Psoas muscle (tissue), 8 donors: ENCODE measurements around the gene LRRC37A. TPM values are rescaled to one million over a fixed set of nuclear protein-coding genes. Genes with fewer than 3 reads are reported as not detected.
A peak's percentile ranks its signal among the peaks of the same experiment; 100 is the strongest.
"Not testable (repeated sequence)": the region's sequence is repeated elsewhere in the genome, so short reads cannot be mapped to it uniquely, and the experiment has no call there.

Source experiments
- ATAC-seq, 4 donors: fragments of 200-7000 bp; cut with Tn5 transposase; one replicate each; pipeline ENCODE4 v1.9.1; 2020; ENCODE audit warnings: moderate library complexity in 3 of 4, mild to moderate bottlenecking in 2 of 4
- DNase-seq, 2 donors: peaks; one replicate each; pipeline ENCODE4 v3.0.0-alpha.2; 2020
- H3K27ac ChIP-seq: fragments of 200-600 bp; one replicate; pipeline ENCODE4 v1.8.0; 2022
- H3K27me3 ChIP-seq, 3 donors: fragments of 200-600 bp in 1 of 3; one replicate each; pipeline versions ENCODE4 v1.6.1 to v1.8.0; 2013 to 2022; ENCODE audit warnings: low read length in 2 of 3, mild to moderate bottlenecking in 2 of 3, moderate library complexity in 1 of 3; ENCODE audit not compliant: insufficient read depth in 3 of 3
- H3K36me3 ChIP-seq, 2 donors: fragments of 200-600 bp in 1 of 2; one replicate each; pipeline versions ENCODE4 v1.6.1 to v1.8.0; 2013 to 2022; ENCODE audit warnings: low read depth in 1 of 2, mild to moderate bottlenecking in 1 of 2, moderate library complexity in 1 of 2; ENCODE audit not compliant: insufficient read depth in 1 of 2
- H3K4me1 ChIP-seq: fragments of 200-600 bp; one replicate; pipeline ENCODE4 v1.8.0; 2022
- H3K4me3 ChIP-seq: fragments of 200-600 bp; one replicate; pipeline ENCODE4 v1.8.0; 2022; ENCODE audit warnings: mild to moderate bottlenecking
- H3K9me3 ChIP-seq: fragments of 200-600 bp; one replicate; pipeline ENCODE4 v1.8.0; 2022
- WGBS, 3 donors: extraction: QIAGEN DNeasy Blood & Tissue Kit; methylation state at CpG; one replicate each; pipeline versions ENCODE4 v1.1.6 to v1.1.7; 2013; 5-methylcytosine and 5-hydroxymethylcytosine counted together
- intact Hi-C, 2 donors: fragments of 100-400 bp; cut with DNase I; formaldehyde crosslinking; loops; one replicate each; pipeline versions ENCODE4 v1.11.0 to v1.14.2; 2022
- polyA plus RNA-seq, 3 donors: library from polyadenylated mRNA; stranded (reverse); fragments of 200-250 nt; gene quantifications; one replicate each; pipeline ENCODE4 v1.2.3, GENCODE V29; 2013
- total RNA-seq, 4 donors: library from RNA; stranded (reverse); fragmentation: NEBNext Ultra II Directional in 2 of 4; extraction: Animal tissue kit (Norgen Biotek cat#: 25700) in 2 of 4; gene quantifications; one replicate each; pipeline versions ENCODE4 v1.2.1 to v1.2.4, GENCODE V29; 2021 to 2023
- TF ChIP-seq, protein P1 (sequence below): fragments of 200-600 bp; IDR thresholded peaks from one replicate; pipeline ENCODE4 v1.8.0; 2022; ENCODE audit warnings: antibody characterized with exemption
- donor health status: healthy with polysubstance abuse.
- donor health status: DM: no; HTN: no; CAD: no; lungs with moderate emphysema.
- donor health status: Bipolar disorder and iron deficiency.
- donor health status: healthy.
- donor health status: DM: yes; HTN: yes; CAD: no.
- donor health status: DM: no; HTN: no; CAD: no.
- donor health status: DM: no; HTN: no; CAD: no.
- donor health status: DM: yes; HTN: yes; CAD: no.

The LRRC37A gene
- total and polyA plus RNA-seq, 7 donors: 0.17 to 3.0 (median 0.84) TPM

- intact Hi-C loops, DNase-seq, H3K4me1 ChIP-seq, H3K36me3 ChIP-seq, H3K27me3 ChIP-seq, H3K4me3 ChIP-seq, H3K9me3 ChIP-seq, H3K27ac ChIP-seq: not testable (repeated sequence)
- peak; percentile 82 to 92 (median 88) for ATAC-seq
- WGBS, 3 donors: 1 to 3% (median 1%) methylated on average over 3 of the region's 3 CpGs
- TF ChIP-seq, protein P1, sequence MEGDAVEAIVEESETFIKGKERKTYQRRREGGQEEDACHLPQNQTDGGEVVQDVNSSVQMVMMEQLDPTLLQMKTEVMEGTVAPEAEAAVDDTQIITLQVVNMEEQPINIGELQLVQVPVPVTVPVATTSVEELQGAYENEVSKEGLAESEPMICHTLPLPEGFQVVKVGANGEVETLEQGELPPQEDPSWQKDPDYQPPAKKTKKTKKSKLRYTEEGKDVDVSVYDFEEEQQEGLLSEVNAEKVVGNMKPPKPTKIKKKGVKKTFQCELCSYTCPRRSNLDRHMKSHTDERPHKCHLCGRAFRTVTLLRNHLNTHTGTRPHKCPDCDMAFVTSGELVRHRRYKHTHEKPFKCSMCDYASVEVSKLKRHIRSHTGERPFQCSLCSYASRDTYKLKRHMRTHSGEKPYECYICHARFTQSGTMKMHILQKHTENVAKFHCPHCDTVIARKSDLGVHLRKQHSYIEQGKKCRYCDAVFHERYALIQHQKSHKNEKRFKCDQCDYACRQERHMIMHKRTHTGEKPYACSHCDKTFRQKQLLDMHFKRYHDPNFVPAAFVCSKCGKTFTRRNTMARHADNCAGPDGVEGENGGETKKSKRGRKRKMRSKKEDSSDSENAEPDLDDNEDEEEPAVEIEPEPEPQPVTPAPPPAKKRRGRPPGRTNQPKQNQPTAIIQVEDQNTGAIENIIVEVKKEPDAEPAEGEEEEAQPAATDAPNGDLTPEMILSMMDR: peak; percentile 81
These were observed 8.1 kb upstream of the LRRC37A start for GRCh38 chr17:46286764-46287221.

DNA sequence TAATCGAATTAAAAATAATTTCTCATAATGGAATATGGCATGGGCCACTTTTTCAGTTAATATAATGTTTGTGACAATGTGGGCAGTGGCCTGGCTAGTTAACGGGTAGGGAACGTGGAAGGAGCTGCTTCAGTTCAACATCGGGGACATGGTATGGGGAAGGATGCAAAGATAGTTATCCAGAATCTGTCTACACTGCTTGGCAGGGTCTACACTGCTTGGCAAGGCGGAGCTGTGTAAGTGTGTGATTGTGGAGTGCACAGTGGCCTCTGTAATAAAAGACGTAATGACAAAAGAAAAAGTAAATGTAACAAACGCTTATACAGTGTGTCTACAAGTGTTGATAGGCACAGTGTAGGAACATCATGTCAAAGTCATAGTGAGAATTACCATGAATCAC is 7.3 kb upstream of the LRRC37A start:
- ATAC-seq: peak in 3 of 4 donors; percentile 22 to 28 (median 24)
- H3K27me3 ChIP-seq, H3K36me3 ChIP-seq, H3K27ac ChIP-seq, intact Hi-C loops, DNase-seq, H3K4me3 ChIP-seq, H3K9me3 ChIP-seq, H3K4me1 ChIP-seq: not testable (repeated sequence)
- WGBS, 3 donors: 83 to 85% (median 85%) methylated on average over 7 of the region's 7 CpGs

DNA sequence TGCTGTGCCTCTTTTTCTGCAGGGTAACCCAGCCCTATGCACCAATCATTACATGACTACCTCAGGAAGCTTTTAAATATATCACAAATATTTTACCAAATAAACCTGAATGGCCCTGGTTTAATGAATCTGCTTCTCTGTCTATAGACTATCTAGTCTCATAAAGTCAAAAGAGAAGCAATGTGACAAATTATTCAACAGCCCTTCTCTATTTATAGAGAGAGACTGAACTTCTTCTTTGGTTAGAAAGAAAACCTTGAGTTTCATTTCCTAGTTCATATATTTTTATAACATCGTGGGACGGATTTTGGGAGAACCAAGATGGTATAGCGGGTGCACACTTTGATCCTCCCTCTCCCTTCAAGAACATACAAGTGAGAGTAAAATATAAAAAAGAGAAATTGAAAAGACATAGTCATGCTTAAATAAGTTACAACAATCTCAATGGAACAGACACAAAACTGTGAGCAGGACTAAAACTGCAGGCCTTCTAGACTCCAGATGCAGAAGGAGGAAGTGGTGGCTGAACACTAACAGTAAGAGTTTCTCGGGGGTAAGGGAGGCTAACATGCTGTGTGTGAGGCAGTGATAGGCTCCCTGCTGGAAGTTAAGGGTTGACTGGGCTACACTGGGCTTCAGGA is 3.9 kb upstream of the LRRC37A start:
- H3K27ac ChIP-seq, ATAC-seq, H3K4me1 ChIP-seq, H3K9me3 ChIP-seq, H3K27me3 ChIP-seq, H3K36me3 ChIP-seq, intact Hi-C loops, DNase-seq, H3K4me3 ChIP-seq: not testable (repeated sequence)
- WGBS, 3 donors: 87 to 90% (median 87%) methylated on average over 4 of the region's 4 CpGs

- H3K9me3 ChIP-seq, DNase-seq, H3K4me3 ChIP-seq, H3K27me3 ChIP-seq, intact Hi-C loops, ATAC-seq, H3K36me3 ChIP-seq, H3K4me1 ChIP-seq, H3K27ac ChIP-seq: not testable (repeated sequence)
- 91 to 97% (median 93%) methylated on average over 8 of the region's 8 CpGs for WGBS, 3 donors
These were observed 3.3 kb upstream of the LRRC37A start for GRCh38 chr17:46291618-46292017.

GRCh38 chr17:46341220-46341619 is 46.3 kb downstream of the LRRC37A start:
- intact Hi-C loops, ATAC-seq, H3K27me3 ChIP-seq, H3K4me3 ChIP-seq, H3K4me1 ChIP-seq, H3K27ac ChIP-seq, H3K9me3 ChIP-seq, H3K36me3 ChIP-seq, DNase-seq: not testable (repeated sequence)
- no CpG with 5 or more reads among the region's 19 CpGs for WGBS, 3 donors

- intact Hi-C loops, DNase-seq, H3K27me3 ChIP-seq, H3K4me1 ChIP-seq, H3K36me3 ChIP-seq, H3K4me3 ChIP-seq, H3K27ac ChIP-seq, H3K9me3 ChIP-seq: not testable (repeated sequence)
- ATAC-seq: peak; percentile 73 to 89 (median 86)
- WGBS, 3 donors: no CpG with 5 or more reads among the region's 3 CpGs
These were observed 47.2 kb downstream of the LRRC37A start for GRCh38 chr17:46342131-46342530.

- DNase-seq, H3K27me3 ChIP-seq, H3K9me3 ChIP-seq, intact Hi-C loops, H3K27ac ChIP-seq, H3K4me1 ChIP-seq, H3K36me3 ChIP-seq, H3K4me3 ChIP-seq: not testable (repeated sequence)
- peak; percentile 60 to 88 (median 82) for ATAC-seq
- no CpG with 5 or more reads among the region's 2 CpGs for WGBS, 3 donors
These were observed 53.4 kb downstream of the LRRC37A start for GRCh38 chr17:46348345-46348744.

DNA sequence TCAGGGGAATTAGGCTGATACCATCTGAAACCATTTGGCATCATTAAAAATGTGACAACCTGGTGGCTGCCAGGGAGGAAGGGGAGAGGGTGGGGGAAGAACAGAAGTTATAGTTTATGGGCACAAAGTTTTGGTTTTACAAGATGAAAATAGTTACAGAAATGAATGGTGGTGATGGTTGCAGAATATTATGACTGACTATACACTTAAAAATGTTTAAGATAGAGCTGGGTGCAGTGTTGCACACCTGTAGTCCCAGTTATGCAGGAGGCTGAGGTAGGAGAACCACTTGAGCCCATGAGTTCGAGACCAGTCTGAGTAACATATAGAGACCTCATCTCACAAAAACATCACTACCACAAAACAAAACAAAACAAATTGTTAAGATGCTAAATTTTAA is 54.1 kb downstream of the LRRC37A start:
- H3K36me3 ChIP-seq, ATAC-seq, H3K9me3 ChIP-seq, H3K27me3 ChIP-seq, DNase-seq, H3K4me3 ChIP-seq, intact Hi-C loops, H3K27ac ChIP-seq, H3K4me1 ChIP-seq: not testable (repeated sequence)
- no CpG with 5 or more reads among the region's 1 CpG for WGBS, 3 donors

GRCh38 chr17:46353856-46354255 is 58.9 kb downstream of the LRRC37A start:
- intact Hi-C loops, DNase-seq: not testable (repeated sequence)
- WGBS, 3 donors: no CpG with 5 or more reads among the region's 4 CpGs

GRCh38 chr17:46361145-46361735 is 66.3 kb downstream of the LRRC37A start:
- H3K27ac ChIP-seq, intact Hi-C loops, H3K4me3 ChIP-seq, H3K36me3 ChIP-seq, H3K27me3 ChIP-seq, H3K4me1 ChIP-seq, H3K9me3 ChIP-seq, DNase-seq: not testable (repeated sequence)
- no CpG with 5 or more reads among the region's 42 CpGs for WGBS, 3 donors
- peak; percentile 51 to 63 (median 55) for ATAC-seq

More at GRCh38 chr17:46353856-46354255, 58.9 kb downstream of the LRRC37A start:
- H3K27ac ChIP-seq, H3K4me3 ChIP-seq, H3K4me1 ChIP-seq, H3K9me3 ChIP-seq, H3K36me3 ChIP-seq, H3K27me3 ChIP-seq: not testable (repeated sequence)
- peak in 2 of 4 donors; percentile 15 to 27 for ATAC-seq
